HG03521 (cell line): ENCODE measurements around the gene GRM4.

ENCODE experiments used
- ATAC-seq: cut with Tn5 transposase; IDR thresholded peaks from one replicate; pipeline ENCODE4 v1.9.1; 2021; ENCODE audit warnings: mild to moderate bottlenecking, moderate library complexity; ENCODE audit not compliant: unreplicated experiment

Gene GRM4

DNA sequence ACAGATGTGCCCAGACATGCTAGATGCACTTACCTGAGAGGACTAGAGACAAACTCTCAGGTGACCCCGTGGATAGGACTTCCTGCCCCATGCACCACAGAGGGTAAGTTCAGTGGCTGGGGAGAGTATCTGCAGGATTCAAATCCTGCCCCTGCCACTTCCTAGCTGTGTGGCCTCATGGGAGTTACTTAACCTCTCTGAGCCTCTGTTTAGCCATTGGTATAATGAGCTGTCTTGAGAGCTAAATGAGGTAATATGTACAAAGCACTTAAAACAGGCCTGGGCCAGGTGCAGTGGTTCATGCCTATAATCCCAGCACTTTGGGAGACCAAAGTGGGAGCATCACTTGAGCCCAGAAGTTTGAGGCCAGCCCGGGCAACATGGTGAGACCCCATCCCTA, 59.3 kb downstream of the GRM4 start:
- no peak for ATAC-seq

GRCh38 chr6:34085453-34086170, 60.3 kb downstream of the GRM4 start:
- no peak for ATAC-seq

GRCh38 chr6:34084591-34085290, 61.1 kb downstream of the GRM4 start:
- ATAC-seq = no peak

DNA sequence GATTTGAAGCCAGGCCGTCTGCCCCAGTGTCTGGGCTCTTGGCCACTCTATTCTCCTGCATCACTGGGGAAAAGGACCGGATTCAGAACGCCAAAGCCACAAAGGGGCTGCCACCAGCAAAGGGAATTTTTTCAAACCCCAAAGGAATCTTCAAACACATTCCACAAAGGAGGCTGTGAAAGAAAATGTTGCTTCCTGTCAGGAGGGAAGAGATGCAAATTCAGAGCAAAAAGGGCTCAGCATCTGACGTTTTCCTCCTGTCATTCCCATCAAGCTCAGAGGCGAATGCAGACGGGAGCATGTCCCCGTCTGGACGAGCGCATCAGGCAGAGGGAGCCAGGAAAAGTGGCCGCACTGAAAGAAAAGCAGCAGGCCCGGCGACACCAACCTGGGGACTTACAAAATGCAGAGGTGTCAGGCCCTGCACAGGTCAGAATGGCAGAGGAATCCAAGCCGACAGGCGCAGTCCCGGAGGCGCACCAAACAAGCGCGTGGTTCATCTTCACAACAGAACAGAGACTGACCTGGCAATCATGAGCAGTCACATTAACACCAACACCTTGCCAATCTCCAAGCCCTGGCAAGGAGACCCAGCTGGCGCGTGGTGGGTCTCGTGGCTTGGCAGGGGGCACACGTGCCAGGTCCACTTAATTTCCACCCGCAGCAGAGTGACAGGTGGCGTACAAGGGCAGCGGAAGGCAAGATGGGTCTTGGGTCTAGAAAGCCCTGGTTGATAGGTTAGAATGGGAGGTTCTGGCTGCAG, 62.8 kb downstream of the GRM4 start:
- no peak for ATAC-seq

DNA sequence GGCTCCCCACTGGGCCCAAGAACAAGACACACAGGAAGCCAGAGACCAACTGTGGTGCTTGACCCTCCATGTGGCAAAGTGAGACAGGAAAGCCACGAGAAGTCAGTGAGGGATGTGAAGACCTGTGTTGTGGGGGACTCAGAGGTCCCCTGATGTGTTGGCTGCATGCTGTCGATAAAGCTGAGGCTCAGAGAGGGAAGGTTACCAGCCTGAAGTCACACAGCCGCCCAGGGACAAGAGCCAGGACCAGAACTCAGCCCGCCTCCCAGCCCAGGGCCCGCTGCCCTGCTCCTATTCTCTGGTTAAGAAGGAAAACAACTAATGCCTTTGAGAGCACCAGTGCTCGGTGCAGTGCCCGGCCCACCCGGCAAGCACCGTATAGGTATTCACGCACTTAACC, 63.5 kb downstream of the GRM4 start:
- no peak for ATAC-seq

- ATAC-seq = no peak
Measured at GRCh38 chr6:34080357-34080756, 65.5 kb downstream of the GRM4 start.

- no peak for ATAC-seq
Measured at GRCh38 chr6:34079899-34080298, 66.0 kb downstream of the GRM4 start.

- no peak for ATAC-seq
Measured at GRCh38 chr6:34075906-34076305, 70.0 kb downstream of the GRM4 start.

GRCh38 chr6:34074064-34074742, 71.7 kb downstream of the GRM4 start:
- ATAC-seq = no peak

DNA sequence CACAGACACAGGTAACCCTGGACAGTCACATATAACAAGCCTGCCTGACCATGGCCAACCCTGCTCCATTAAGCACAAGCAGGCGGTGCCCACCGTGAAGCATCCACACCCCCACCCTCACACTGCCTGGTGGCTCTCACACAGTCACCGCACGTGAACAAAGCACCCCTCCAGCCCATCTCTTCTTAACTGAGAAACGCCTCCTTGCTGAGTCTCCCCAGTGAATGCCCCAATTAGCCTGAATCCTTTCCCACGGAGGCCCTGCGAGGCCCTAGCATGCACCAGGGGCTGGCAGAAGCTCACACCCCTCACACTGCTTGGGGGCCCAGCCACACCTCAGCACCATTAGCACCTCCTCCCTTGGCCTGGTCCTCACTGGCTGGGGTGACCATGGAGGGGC, 72.3 kb downstream of the GRM4 start:
- ATAC-seq = no peak

GRCh38 chr6:34072727-34073126, 73.2 kb downstream of the GRM4 start:
- ATAC-seq = no peak

- ATAC-seq = no peak
Measured at GRCh38 chr6:34071884-34072379, 74.0 kb downstream of the GRM4 start.

DNA sequence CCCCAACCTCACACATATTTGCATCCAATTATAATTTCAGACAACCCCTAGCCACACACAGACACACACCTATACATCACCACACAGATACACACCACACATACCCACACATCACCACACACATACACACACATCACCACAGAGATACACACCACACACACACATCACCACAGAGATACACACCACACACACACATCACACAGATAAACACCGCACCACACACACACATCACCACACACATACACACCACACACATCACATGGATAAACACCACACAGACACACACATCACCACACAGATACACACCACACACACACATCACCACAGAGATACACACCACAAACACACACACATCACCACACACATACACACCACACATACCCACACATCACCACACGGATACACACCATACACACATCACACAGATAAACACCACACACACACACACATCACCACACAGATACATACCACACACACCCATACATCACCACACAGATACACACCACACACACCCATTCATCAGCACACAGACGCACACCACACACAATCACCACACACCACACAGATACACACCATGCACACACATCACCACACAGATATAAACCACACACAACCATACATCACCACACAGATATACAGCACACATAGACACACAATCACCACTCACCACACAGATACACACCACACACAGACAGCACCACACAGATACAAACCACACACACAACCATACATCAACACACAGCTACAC, 74.6 kb downstream of the GRM4 start:
- ATAC-seq = no peak

- ATAC-seq = no peak
Measured at GRCh38 chr6:34070315-34071135, 75.4 kb downstream of the GRM4 start.

DNA sequence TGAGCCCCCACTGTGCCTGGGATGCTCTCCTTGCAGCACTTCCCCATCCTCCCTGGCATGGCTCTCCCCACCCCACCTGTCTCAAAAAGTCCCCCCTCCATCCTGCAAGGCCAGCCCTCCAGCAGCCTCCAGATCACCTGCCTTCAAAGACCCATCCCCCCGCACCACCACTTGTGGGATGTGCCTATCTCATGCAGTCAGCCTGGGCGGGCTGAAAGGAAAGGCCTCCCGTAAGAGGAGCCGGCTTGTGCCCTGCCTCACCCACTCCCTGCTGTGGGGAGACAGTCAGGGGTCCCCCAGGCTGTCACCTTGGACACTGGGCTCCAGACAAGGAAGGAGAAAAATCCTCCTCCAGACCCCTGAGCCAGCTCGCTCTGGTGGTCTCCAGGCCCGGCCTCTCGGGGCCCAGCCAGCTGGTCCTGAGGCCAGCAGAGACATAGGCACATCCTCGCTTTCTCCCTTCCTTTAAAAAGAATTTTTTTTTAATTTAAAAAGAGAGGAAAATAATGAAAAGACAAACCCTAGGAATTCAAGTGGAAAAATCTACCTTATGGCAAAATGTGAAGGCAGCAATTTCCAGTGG, 77.3 kb downstream of the GRM4 start:
- no peak for ATAC-seq

DNA sequence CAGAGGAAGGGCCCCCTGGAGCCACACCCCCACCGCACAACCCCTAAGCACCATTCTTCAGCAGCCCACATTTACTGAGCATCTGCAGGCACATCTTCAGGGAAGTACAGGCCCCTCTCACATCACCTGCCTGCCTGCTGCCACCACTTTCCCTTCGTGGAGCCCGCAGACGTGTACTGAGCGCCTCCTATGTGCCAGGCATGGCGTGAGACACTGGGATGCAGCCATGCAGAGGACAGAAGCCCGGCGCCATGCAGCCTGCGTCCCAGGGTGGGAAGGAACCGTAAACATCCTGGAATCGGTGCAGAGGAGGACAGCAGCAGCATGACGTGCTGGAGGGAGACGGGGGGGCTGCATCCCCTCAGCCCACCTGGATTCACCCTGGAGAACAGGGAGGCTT, 78.1 kb downstream of the GRM4 start:
- no peak for ATAC-seq

DNA sequence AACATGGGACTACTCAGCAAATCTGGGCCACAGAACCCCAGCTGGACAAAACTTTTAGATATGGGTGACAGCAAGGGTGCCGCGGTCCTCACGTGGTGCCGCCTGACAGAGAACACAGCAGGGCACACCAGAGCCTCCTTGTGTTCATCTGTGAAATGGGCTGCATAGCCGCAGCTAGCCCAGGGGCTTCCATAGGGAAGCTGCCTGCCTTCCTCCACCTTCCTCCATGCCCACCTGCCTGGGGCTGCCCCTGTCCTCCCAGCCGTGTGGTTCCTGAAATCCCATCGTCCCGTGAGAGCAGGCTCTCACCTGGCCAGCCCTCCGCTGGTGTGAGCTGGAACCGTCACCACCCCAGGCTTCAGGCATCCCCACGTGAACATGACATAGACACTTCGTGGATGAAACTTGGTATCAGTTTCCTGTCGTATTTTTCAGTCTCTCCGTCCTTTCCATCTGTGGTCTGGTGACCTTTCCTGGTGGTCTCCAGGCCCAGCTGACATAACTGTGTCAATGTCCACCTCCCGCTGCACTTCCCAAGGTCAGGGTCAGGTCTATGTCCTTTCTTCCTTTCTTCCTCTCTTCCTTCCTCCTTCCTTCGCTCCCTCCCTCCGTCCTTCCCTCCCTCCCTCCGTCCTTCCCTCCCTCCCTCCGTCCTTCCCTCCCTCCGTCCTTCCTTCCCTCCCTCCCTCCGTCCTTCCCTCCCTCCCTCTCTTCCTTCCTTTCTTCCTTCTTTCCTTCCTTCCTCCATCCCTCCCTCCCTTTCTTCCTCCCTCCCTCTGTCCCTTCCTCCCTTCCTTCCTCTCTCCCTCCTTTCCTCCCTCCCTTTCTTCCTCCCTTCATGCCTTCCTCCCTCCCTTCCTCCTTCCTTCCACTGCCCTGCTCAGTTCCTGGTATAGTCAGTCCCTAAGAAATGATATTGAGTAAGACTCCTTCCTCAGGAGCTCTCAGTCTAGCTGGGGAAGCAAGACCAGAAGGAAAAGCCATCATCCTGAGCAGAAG, 78.8 kb downstream of the GRM4 start:
- no peak for ATAC-seq

GRCh38 chr6:34066218-34066571, 79.7 kb downstream of the GRM4 start:
- ATAC-seq = no peak
